Fibroblast of lung (primary cell): ENCODE measurements around the gene LDLRAD3.

Experiments
- CTCF ChIP-seq, 2 donors: IDR thresholded peaks in 1 of 2; conservative IDR thresholded peaks in 1 of 2; 1 replicate in 1 of 2; 2 replicates in 1 of 2; pipeline ENCODE4 v1.5.1; 2011 to 2012; ENCODE audit warnings: low read length in 2 of 2, control low read depth in 1 of 2, inconsistent platforms in 1 of 2, low read depth in 1 of 2, mild to moderate bottlenecking in 1 of 2
- EZH2 ChIP-seq: IDR thresholded peaks from 2 replicates; pipeline ENCODE4 v1.5.1; 2012; ENCODE audit warnings: low read length, control low read depth, mild to moderate bottlenecking; ENCODE audit errors: missing control alignments

GRCh38 chr11:36213393-36213840 lies 269.6 kb downstream of the LDLRAD3 start:
- TF ChIP-seq CTCF (conservative IDR thresholded peaks at IDR 0.05 in 1 of 2, IDR thresholded peaks at IDR 0.05 in 1 of 2; ENCODE audit: low read depth in 1 of 2, low read length in 2 of 2) (no peak), EZH2 (no peak)
